Erythroblast (primary cell): Measurements from ENCODE around the gene PRICKLE2.

Experiments used
- GATA1 ChIP-seq: IDR thresholded peaks from 2 replicates; pipeline ENCODE4 v1.6.1; 2011; ENCODE audit warnings: low read depth, mild to moderate bottlenecking, control low read depth, low read length, moderate library complexity
- POLR2A ChIP-seq: IDR thresholded peaks from 2 replicates; pipeline ENCODE4 v1.6.1; 2011; ENCODE audit warnings: mild to moderate bottlenecking, low read length

GRCh38 chr3:64232821-64233220, 7.6 kb upstream of the PRICKLE2 start:
- TF ChIP-seq POLR2A (no peak), GATA1 (no peak)
